HG03103 (cell line): ENCODE measurements around the gene AKT3.
"Not testable (repeated sequence)": the region's sequence is repeated elsewhere in the genome, so short reads cannot be mapped to it uniquely, and the experiment has no call there.

ENCODE experiments used
- ATAC-seq: cut with Tn5 transposase; IDR thresholded peaks from one replicate; pipeline ENCODE4 v1.9.1; 2021; ENCODE audit warnings: low read depth; ENCODE audit not compliant: unreplicated experiment

The AKT3 gene

GRCh38 chr1:243842978-243843511, 7.0 kb downstream of the AKT3 start:
- no peak for ATAC-seq

GRCh38 chr1:243842161-243842560, 7.9 kb downstream of the AKT3 start:
- no peak for ATAC-seq

GRCh38 chr1:243841507-243841906, 8.5 kb downstream of the AKT3 start:
- ATAC-seq = no peak

- peak; percentile 75 for ATAC-seq
These were observed 12.0 kb downstream of the AKT3 start for GRCh38 chr1:243837907-243838535.

- ATAC-seq = no peak
These were observed 15.9 kb downstream of the AKT3 start for GRCh38 chr1:243834130-243834529.

- no peak for ATAC-seq
These were observed 18.6 kb downstream of the AKT3 start for GRCh38 chr1:243831463-243831862.

- ATAC-seq = no peak
These were observed 22.8 kb downstream of the AKT3 start for GRCh38 chr1:243827206-243827605.

GRCh38 chr1:243824907-243825306, 25.1 kb downstream of the AKT3 start:
- ATAC-seq = not testable (repeated sequence)

- no peak for ATAC-seq
These were observed 28.8 kb downstream of the AKT3 start for GRCh38 chr1:243821177-243821680.

- no peak for ATAC-seq
These were observed 30.6 kb downstream of the AKT3 start for GRCh38 chr1:243819438-243819839.

- no peak for ATAC-seq
These were observed 31.1 kb downstream of the AKT3 start for GRCh38 chr1:243818978-243819377.

- no peak for ATAC-seq
These were observed 35.3 kb downstream of the AKT3 start for GRCh38 chr1:243814718-243815117.

- not testable (repeated sequence) for ATAC-seq
These were observed 42.7 kb downstream of the AKT3 start for GRCh38 chr1:243807346-243807745.

GRCh38 chr1:243806310-243806709, 43.7 kb downstream of the AKT3 start:
- no peak for ATAC-seq

GRCh38 chr1:243802736-243803135, 47.3 kb downstream of the AKT3 start:
- no peak for ATAC-seq

- no peak for ATAC-seq
These were observed 48.7 kb downstream of the AKT3 start for GRCh38 chr1:243801378-243801777.

GRCh38 chr1:243799908-243800307, 50.1 kb downstream of the AKT3 start:
- no peak for ATAC-seq

- no peak for ATAC-seq
These were observed 51.3 kb downstream of the AKT3 start for GRCh38 chr1:243798726-243799125.

- ATAC-seq = no peak
These were observed 54.0 kb downstream of the AKT3 start for GRCh38 chr1:243796016-243796415.

GRCh38 chr1:243793298-243793697, 56.7 kb downstream of the AKT3 start:
- no peak for ATAC-seq

- no peak for ATAC-seq
These were observed 57.2 kb downstream of the AKT3 start for GRCh38 chr1:243792891-243793290.

- no peak for ATAC-seq
These were observed 57.6 kb downstream of the AKT3 start for GRCh38 chr1:243792401-243792800.
